Gastroesophageal sphincter (tissue), 3 donors: ENCODE results near the gene GRIFIN.

Experiments used
- POLR2A ChIP-seq, 2 donors: fragments of 450-650 bp; IDR thresholded peaks; one replicate each; pipeline ENCODE4 v1.6.1; 2017; ENCODE audit warnings: antibody characterized with exemption in 2 of 2, mild to moderate bottlenecking in 2 of 2, moderate library complexity in 1 of 2
- TF ChIP-seq, protein P1 (sequence below), 4 experiments: fragments of 200-600 bp in 2 of 4; fragments of 450-650 bp in 2 of 4; sonication (generic) in 1 of 4; IDR thresholded peaks; one replicate each; pipeline ENCODE4 v1.5.1; 2017 to 2019; ENCODE audit warnings: antibody characterized with exemption in 4 of 4, mild to moderate bottlenecking in 2 of 4, moderate library complexity in 2 of 4

DNA sequence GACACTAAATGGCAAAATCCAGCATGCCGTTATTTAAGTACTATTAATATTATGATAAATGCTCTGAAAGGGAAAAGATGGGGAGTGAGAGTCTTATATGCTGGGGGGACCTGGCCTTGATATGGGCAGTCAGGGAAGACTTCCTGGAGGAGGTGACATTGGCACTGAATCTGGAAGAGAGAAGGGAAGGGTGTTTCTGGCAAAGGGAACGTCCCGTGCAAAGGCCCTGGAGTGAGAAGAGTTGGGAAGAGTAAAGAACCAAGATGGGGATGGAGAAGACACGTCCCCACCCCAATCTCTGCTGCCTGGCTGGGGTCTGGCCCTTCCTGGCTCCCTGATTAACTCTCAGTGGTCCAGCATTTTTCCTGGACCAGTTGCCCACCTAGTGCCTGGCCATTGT, 5.0 kb upstream of the GRIFIN start:
- TF ChIP-seq, protein P1, sequence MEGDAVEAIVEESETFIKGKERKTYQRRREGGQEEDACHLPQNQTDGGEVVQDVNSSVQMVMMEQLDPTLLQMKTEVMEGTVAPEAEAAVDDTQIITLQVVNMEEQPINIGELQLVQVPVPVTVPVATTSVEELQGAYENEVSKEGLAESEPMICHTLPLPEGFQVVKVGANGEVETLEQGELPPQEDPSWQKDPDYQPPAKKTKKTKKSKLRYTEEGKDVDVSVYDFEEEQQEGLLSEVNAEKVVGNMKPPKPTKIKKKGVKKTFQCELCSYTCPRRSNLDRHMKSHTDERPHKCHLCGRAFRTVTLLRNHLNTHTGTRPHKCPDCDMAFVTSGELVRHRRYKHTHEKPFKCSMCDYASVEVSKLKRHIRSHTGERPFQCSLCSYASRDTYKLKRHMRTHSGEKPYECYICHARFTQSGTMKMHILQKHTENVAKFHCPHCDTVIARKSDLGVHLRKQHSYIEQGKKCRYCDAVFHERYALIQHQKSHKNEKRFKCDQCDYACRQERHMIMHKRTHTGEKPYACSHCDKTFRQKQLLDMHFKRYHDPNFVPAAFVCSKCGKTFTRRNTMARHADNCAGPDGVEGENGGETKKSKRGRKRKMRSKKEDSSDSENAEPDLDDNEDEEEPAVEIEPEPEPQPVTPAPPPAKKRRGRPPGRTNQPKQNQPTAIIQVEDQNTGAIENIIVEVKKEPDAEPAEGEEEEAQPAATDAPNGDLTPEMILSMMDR (IDR thresholded peaks at IDR 0.05), result no peak
- TF ChIP-seq POLR2A (IDR thresholded peaks at IDR 0.05), result no peak
